HepG2 (cell line): ENCODE data around the gene KDM6B. TPM values are rescaled to one million over a fixed set of nuclear protein-coding genes. Genes with fewer than 3 reads are reported as not detected.

Experiments
- AFF4 ChIP-seq: sonication (generic); formaldehyde crosslinking; IDR thresholded peaks from 2 replicates; pipeline ENCODE4 v1.4.0; 2020; ENCODE audit warnings: missing genetic modification reagents
- BATF2 ChIP-seq: sonication (generic); formaldehyde crosslinking; IDR thresholded peaks from 2 replicates; pipeline ENCODE4 v1.8.0; 2022; ENCODE audit warnings: mild to moderate bottlenecking, missing genetic modification reagents, moderate library complexity
- CEBPB ChIP-seq: IDR thresholded peaks from 2 replicates; pipeline ENCODE4 v1.6.1; 2011; ENCODE audit warnings: low read depth, low read length, improper control_type of control experiment, borderline replicate concordance
- CREB1 ChIP-seq, 2 experiments: fragments of 450-650 bp in 1 of 2; IDR thresholded peaks; 2 replicates each; pipeline ENCODE4 v1.6.1; 2016 to 2017; ENCODE audit warnings: control low read depth in 1 of 2, mild to moderate bottlenecking in 1 of 2, missing compliant biosample characterization in 1 of 2, missing genetic modification characterization in 1 of 2
- HOXA5 ChIP-seq: sonication (generic); formaldehyde crosslinking; IDR thresholded peaks from 2 replicates; pipeline ENCODE4 v1.4.0; 2020; ENCODE audit warnings: missing genetic modification reagents
- HOXA7 ChIP-seq: sonication (generic); formaldehyde crosslinking; IDR thresholded peaks from 2 replicates; pipeline ENCODE4 v1.8.1; 2022; ENCODE audit warnings: mild to moderate bottlenecking, missing genetic modification reagents, moderate library complexity
- JDP2 ChIP-seq: sonication (generic); formaldehyde crosslinking; IDR thresholded peaks from 2 replicates; pipeline ENCODE4 v1.8.1; 2022; ENCODE audit warnings: missing genetic modification reagents, borderline replicate concordance
- SP2 ChIP-seq: sonication (generic); formaldehyde crosslinking; IDR thresholded peaks from 2 replicates; pipeline ENCODE4 v1.5.1; 2020; ENCODE audit warnings: mild to moderate bottlenecking, missing genetic modification reagents
- ZNF143 ChIP-seq: sonication (generic); formaldehyde crosslinking; IDR thresholded peaks from 2 replicates; pipeline ENCODE4 v1.4.0; 2020; ENCODE audit warnings: missing genetic modification reagents
- ZNF496 ChIP-seq: sonication (generic); formaldehyde crosslinking; IDR thresholded peaks from 2 replicates; pipeline ENCODE4 v1.8.1; 2023; ENCODE audit warnings: mild to moderate bottlenecking, moderate library complexity, missing genetic modification reagents; ENCODE audit not compliant: insufficient replicate concordance
- ZNF512 ChIP-seq: sonication (generic); formaldehyde crosslinking; IDR thresholded peaks from 2 replicates; pipeline ENCODE4 v1.4.0; 2020; ENCODE audit warnings: mild to moderate bottlenecking, missing genetic modification reagents
- ZNF512B ChIP-seq: sonication (generic); formaldehyde crosslinking; IDR thresholded peaks from 2 replicates; pipeline ENCODE4 v1.5.1; 2020; ENCODE audit warnings: missing genetic modification reagents, mild to moderate bottlenecking, borderline replicate concordance
- ZNF629 ChIP-seq: sonication (generic); formaldehyde crosslinking; conservative IDR thresholded peaks from 2 replicates; pipeline ENCODE4 v1.5.0; 2020; ENCODE audit warnings: missing genetic modification reagents
- ZNF644 ChIP-seq: IDR thresholded peaks from 2 replicates; pipeline ENCODE4 v1.6.1; 2016; ENCODE audit warnings: low read depth
- ZNF7 ChIP-seq: IDR thresholded peaks from 2 replicates; pipeline ENCODE4 v1.6.1; 2016; ENCODE audit warnings: missing biosample characterization, missing genetic modification reagents
- polyA plus RNA-seq, 8 experiments: library from polyadenylated mRNA; depleted of rRNA in 3 of 8; stranded (reverse) in 7 of 8; unstranded in 1 of 8; fragments of >200 nt; fragmentation: Illumina TruSeq in 4 of 8; extraction: Trizol in 4 of 8; gene quantifications; 2 replicates each; pipeline versions ENCODE4 v1.2.1 to v1.2.3, GENCODE V29; 2011 to 2016; ENCODE audit warnings: low read depth in 4 of 8, missing spikeins in 1 of 8, mixed read lengths in 1 of 8; ENCODE audit not compliant: insufficient read depth in 1 of 8
- total RNA-seq, 5 experiments: library from RNA; depleted of rRNA; stranded (reverse); fragments of >200 nt; fragmentation: Illumina TruSeq; extraction: Trizol; gene quantifications; 2 replicates each; pipeline ENCODE4 v1.2.3, GENCODE V29; 2016; ENCODE audit warnings: low read depth in 1 of 5
- TF ChIP-seq, protein P1 (sequence below): fragments of 450-650 bp; IDR thresholded peaks from 2 replicates; pipeline ENCODE4 v1.6.1; 2017; ENCODE audit warnings: mild to moderate bottlenecking

The KDM6B gene
- total and polyA plus RNA-seq, 2 of the 13 experiments (the other 11 are each of a cell fraction or from before 2014, with no cell fraction given) = 1.3 to 2.1 TPM

GRCh38 chr17:7856811-7857712 is 23.0 kb downstream of the KDM6B start, which contains the start of gene NAA38 (continued):
- TF ChIP-seq ZNF512 (no peak), CEBPB (no peak), JDP2 (CRISPR knock-in tag) (no peak), ZNF7 (CRISPR knock-in tag) (no peak), BATF2 (CRISPR knock-in tag) (no peak), ZNF143 (CRISPR knock-in tag) (peak; percentile 92), ZNF629 (CRISPR knock-in tag) (0 out of 2 replicates have a peak, but pooled peaks have one; percentile 28), AFF4 (CRISPR knock-in tag) (no peak), SP2 (CRISPR knock-in tag) (no peak), CREB1 (IDR thresholded peaks at IDR 0.05) (no peak), CREB1 (CRISPR knock-in tag; IDR thresholded peaks at IDR 0.05) (peak; percentile 76), HOXA5 (CRISPR knock-in tag) (peak; percentile 88), ZNF496 (CRISPR knock-in tag) (no peak), HOXA7 (CRISPR knock-in tag) (no peak), ZNF512B (CRISPR knock-in tag) (no peak), ZNF644 (no peak)
- TF ChIP-seq, protein P1, sequence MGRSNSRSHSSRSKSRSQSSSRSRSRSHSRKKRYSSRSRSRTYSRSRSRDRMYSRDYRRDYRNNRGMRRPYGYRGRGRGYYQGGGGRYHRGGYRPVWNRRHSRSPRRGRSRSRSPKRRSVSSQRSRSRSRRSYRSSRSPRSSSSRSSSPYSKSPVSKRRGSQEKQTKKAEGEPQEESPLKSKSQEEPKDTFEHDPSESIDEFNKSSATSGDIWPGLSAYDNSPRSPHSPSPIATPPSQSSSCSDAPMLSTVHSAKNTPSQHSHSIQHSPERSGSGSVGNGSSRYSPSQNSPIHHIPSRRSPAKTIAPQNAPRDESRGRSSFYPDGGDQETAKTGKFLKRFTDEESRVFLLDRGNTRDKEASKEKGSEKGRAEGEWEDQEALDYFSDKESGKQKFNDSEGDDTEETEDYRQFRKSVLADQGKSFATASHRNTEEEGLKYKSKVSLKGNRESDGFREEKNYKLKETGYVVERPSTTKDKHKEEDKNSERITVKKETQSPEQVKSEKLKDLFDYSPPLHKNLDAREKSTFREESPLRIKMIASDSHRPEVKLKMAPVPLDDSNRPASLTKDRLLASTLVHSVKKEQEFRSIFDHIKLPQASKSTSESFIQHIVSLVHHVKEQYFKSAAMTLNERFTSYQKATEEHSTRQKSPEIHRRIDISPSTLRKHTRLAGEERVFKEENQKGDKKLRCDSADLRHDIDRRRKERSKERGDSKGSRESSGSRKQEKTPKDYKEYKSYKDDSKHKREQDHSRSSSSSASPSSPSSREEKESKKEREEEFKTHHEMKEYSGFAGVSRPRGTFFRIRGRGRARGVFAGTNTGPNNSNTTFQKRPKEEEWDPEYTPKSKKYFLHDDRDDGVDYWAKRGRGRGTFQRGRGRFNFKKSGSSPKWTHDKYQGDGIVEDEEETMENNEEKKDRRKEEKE = no peak
